ENCODE data around the gene UQCC2.
A peak's percentile ranks its signal among the peaks of the same experiment; 100 is the strongest.

The UQCC2 gene

DNA sequence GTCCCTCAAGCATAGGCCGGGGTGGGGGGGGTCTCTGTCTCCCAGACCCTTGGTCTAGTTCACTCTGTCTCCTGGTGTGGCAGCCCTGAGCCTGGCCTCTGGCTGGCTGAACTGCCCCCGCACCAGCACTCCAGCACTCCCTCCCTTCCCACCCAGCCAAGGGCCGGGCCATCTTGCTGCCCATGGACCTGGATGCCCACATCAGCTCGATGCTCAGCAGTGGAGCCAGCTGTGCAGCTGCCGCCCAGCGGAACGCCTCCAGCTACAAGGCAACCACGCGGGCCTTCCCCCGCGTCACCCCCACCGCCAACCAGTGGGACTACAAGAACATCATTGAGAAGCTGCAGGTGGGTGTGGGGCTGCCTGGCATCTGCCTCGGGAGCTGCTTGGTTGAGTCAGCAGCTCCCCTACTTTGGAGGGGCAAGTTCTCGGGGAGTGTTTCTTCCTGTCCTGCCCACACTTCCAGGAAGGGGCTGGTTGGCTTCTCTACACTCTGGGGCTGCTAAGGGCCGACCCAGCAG is 28.4 kb downstream of the UQCC2 start:
- TF ChIP-seq POLR2A (IDR thresholded peaks at IDR 0.05; ENCODE audit: low read length) = no peak
- no peak for DNase-seq

- DNase-seq = no peak
- TF ChIP-seq GATA1 (IDR thresholded peaks at IDR 0.05; ENCODE audit: low read depth, low read length) (no peak), POLR2A (IDR thresholded peaks at IDR 0.05; ENCODE audit: low read length) (no peak)
Observed at GRCh38 chr6:33682341-33682740, 29.2 kb downstream of the UQCC2 start.

DNA sequence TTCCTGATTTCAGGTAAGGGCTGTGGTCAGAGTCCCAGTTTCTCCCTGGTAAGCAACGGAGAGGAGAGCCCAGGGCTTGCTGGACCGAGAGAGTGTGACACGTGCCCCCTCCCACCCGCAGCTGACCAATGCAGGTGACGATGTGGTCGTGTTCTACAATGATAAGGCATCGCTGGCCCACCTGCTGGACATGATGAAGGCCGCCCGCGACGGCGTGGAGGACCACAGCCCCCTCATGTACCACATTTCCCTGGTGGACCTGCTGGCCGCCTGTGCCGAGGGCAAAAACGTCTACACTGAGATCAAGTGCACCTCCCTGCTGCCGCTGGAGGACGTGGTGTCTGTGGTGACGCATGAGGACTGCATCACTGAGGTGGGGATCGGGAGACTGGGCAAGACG is 31.7 kb downstream of the UQCC2 start:
- DNase-seq = no peak
- TF ChIP-seq GATA1 (IDR thresholded peaks at IDR 0.05; ENCODE audit: low read depth, low read length) (no peak), POLR2A (IDR thresholded peaks at IDR 0.05; ENCODE audit: low read length) (no peak)

DNA sequence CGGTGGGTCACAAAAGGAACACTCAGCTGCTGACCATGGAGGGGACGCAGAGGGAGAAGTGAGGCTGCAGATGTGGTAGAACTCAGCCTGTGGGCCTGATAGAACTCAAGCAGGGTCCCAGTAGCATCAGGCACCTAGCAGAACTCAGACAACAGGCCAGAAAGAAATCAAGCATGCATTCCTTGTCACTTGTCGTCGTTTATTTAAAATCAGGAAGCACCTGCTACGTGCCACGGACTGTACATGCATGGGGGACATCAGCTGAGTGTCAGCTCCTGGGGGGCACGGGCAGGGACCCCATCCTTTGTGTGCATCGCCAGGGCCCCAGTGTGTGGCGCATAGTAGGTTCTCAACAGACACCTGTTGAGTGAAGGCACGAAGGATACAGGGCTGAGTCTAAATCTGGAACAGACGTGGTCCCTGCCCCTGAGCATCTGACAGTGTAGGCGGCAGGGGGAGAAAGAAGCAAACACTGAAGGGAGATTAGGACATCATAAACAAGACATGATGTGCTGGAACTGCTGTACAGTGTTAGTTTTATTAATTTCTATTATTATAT is 32.5 kb downstream of the UQCC2 start:
- no peak for DNase-seq
- TF ChIP-seq GATA1 (IDR thresholded peaks at IDR 0.05; ENCODE audit: low read depth, low read length) = no peak
- no peak for TF ChIP-seq POLR2A (IDR thresholded peaks at IDR 0.05; ENCODE audit: low read length)

GRCh38 chr6:33678233-33678931 is 33.1 kb downstream of the UQCC2 start:
- DNase-seq = no peak
- no peak for TF ChIP-seq POLR2A (IDR thresholded peaks at IDR 0.05; ENCODE audit: low read length)

- no peak for DNase-seq
Observed at GRCh38 chr6:33677689-33678088, 33.8 kb downstream of the UQCC2 start.

DNA sequence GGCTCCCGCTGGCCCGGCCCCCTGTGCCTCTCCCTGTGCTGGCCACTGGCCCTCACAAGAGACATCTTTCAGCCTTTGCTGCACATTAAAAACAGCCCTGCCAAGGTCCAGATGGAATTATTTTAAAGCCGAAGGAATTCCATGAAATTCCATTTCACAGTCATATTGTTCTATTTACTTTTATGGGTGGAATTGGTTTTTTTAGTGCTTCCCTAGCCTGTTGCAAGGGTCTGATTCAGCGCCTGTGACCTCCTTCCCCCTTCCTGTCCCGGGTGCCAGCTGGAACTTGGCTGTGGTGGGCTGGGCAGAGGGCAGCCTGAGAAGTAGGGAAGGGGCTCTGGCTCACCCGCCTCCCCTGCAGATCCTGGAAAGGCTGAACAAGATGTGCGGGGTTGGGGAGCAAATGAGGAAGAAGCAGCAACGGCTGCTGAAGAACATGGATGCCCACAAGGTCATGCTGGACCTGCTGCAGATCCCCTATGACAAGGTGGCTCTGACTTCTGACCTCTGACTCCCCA is 34.3 kb downstream of the UQCC2 start:
- no peak for DNase-seq

More at GRCh38 chr6:33677689-33678088, 33.8 kb downstream of the UQCC2 start:
- TF ChIP-seq POLR2A (IDR thresholded peaks at IDR 0.05; ENCODE audit: low read length) (no peak), GATA1 (IDR thresholded peaks at IDR 0.05; ENCODE audit: low read depth, low read length) (no peak)

DNA sequence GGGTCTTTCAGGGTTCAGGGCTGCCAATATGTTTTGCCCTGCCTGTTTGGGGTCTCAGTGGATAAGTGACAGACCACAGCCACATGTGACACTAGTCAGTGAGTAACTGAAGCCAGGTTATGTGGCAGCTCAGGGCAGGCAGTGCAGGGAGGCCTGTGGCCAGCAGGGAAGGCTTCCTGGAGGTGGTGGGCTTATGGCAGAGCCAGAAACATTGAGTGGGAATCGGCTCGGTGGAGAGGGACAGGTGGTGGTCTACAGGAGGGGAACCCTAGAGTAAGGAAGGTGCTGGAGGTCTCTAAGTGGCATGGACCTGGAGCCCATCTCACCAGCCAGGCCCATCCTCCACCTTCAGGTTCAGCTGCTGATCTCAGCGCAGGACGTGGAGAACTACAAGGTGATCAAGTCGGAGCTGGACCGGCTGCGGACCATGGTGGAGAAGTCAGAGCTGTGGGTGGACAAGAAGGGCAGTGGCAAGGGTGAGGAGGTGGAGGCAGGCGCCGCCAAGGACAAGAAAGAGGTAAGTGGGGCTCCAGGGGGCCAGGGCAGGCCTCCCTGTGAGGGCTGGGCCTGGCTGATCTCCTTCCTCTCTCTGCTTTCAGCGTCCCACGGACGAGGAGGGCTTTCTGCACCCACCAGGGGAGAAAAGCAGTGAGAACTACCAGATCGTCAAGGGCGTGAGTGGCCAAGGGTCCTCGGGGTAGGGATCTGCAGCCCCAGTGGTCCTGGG is 34.9 kb downstream of the UQCC2 start:
- TF ChIP-seq GATA1 (IDR thresholded peaks at IDR 0.05; ENCODE audit: low read depth, low read length) = no peak
- TF ChIP-seq POLR2A (IDR thresholded peaks at IDR 0.05; ENCODE audit: low read length) = no peak
- no peak for DNase-seq

More for the DNA sequence above, 34.3 kb downstream of the UQCC2 start:
- no peak for TF ChIP-seq POLR2A (IDR thresholded peaks at IDR 0.05; ENCODE audit: low read length)
- no peak for TF ChIP-seq GATA1 (IDR thresholded peaks at IDR 0.05; ENCODE audit: low read depth, low read length)

- no peak for TF ChIP-seq POLR2A (IDR thresholded peaks at IDR 0.05; ENCODE audit: low read length)
- no peak for TF ChIP-seq GATA1 (IDR thresholded peaks at IDR 0.05; ENCODE audit: low read depth, low read length)
- no peak for DNase-seq
Observed at GRCh38 chr6:33675968-33676367, 35.5 kb downstream of the UQCC2 start.

GRCh38 chr6:33673851-33674250 is 37.6 kb downstream of the UQCC2 start:
- TF ChIP-seq POLR2A (IDR thresholded peaks at IDR 0.05; ENCODE audit: low read length) = no peak
- no peak for TF ChIP-seq GATA1 (IDR thresholded peaks at IDR 0.05; ENCODE audit: low read depth, low read length)
- no peak for DNase-seq

GRCh38 chr6:33672808-33673207 is 38.7 kb downstream of the UQCC2 start:
- peak; percentile 35 to 63 for DNase-seq
- TF ChIP-seq POLR2A (IDR thresholded peaks at IDR 0.05; ENCODE audit: low read length) (no peak), GATA1 (IDR thresholded peaks at IDR 0.05; ENCODE audit: low read depth, low read length) (no peak)

DNA sequence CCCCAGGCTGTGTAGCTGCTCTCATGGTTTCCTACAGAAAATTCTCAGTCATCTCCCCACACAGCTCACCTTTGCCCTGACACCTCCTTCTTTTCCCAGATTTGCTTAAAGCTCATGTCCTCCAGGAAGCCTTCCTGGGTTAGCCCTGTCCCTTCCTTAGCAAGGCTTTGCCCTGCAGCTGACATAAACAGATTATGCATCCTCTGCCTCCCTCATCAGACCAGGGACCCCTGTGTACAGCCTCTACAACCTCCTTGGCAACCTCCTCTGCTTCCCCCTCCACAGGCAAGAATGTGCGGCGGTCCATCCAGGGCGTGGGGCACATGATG is 39.8 kb downstream of the UQCC2 start:
- DNase-seq = no peak
- TF ChIP-seq POLR2A (IDR thresholded peaks at IDR 0.05; ENCODE audit: low read length) = no peak
- TF ChIP-seq GATA1 (IDR thresholded peaks at IDR 0.05; ENCODE audit: low read depth, low read length) = no peak

DNA sequence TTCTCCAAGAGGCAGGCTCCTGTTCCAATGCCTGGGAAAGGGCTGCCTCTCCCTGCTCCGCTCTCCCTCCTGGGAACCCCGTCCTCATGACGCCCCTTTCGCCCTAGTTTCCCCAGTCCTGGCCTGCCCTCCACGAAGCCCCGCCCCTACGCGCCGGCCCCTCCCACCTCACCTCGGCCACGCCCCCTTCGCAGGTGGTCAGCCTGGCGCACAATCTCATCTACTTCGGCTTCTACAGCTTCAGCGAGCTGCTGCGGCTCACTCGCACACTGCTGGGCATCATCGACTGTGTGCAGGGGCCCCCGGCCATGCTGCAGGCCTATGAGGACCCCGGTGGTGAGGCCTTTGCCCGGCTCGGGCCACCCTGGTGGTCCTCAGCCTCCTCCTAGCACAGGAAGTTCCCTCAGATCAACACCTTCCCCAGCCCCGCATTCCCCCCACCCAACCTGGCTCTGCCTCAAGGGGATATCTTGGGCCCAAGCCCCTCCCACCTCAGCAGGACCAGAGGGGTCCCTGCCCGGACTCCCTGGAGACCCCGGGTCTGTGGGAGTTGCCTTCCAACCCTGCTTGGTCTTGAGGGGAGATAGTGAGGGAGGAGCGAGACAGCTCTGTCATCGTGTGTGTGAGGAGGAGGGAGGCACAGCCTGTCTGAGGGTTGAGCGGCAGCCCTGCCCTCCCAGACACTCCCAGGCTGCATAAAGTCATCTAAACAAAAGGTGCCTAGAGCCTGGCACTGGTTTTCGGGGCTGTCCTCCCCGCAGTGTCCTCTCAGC is 40.3 kb downstream of the UQCC2 start:
- DNase-seq = no peak
- TF ChIP-seq GATA1 (IDR thresholded peaks at IDR 0.05; ENCODE audit: low read depth, low read length) (no peak), POLR2A (IDR thresholded peaks at IDR 0.05; ENCODE audit: low read length) (no peak)

Measured in erythroblast (primary cell).